ENCODE measurements around the gene VSTM1. TPM values are rescaled to one million over a fixed set of nuclear protein-coding genes. Genes with fewer than 3 reads are reported as not detected.

The VSTM1 gene
- total RNA-seq, 1 experiment from 2014 or later, result not detected

- Histone ChIP-seq H3K56ac (ENCODE audit: insufficient read length, low read depth, low read length) (no peak overlapping the region), H3K14ac (ENCODE audit: insufficient read depth, low read length) (no peak overlapping the region), H3K18ac (ENCODE audit: insufficient read length, low read depth, low read length) (no peak overlapping the region), H2BK15ac (ENCODE audit: low read depth, low read length) (no peak overlapping the region), H2BK12ac (ENCODE audit: insufficient read length, low read depth, low read length) (no peak overlapping the region), H3T11ph (ENCODE audit: low read length) (no peak overlapping the region), H3K79me2 (ENCODE audit: insufficient read depth, low read length) (no peaks in the 10 kb centered on the region), H2AK5ac (ENCODE audit: insufficient read length, low read length) (no peak overlapping the region), H2BK5ac (ENCODE audit: insufficient read length, low read length) (no peak overlapping the region), H4K20me1 (ENCODE audit: control insufficient read depth, insufficient read depth, insufficient read length) (no peaks in the 10 kb centered on the region), H2AFZ (ENCODE audit: low read length) (no peak overlapping the region), H2BK20ac (ENCODE audit: low read depth, low read length, poor library complexity, severe bottlenecking) (no peak overlapping the region), H3K27ac (ENCODE audit: insufficient read length, low read depth, low read length) (no peak overlapping the region), H3K9me3 (ENCODE audit: control insufficient read depth, low read depth, low read length) (no peaks in the 10 kb centered on the region), H4K5ac (ENCODE audit: insufficient read length, low read depth, low read length) (no peak overlapping the region), H3K4ac (ENCODE audit: low read depth, low read length) (no peak overlapping the region), H4K8ac (replicated peaks; ENCODE audit: insufficient read length, low read depth, low read length) (no peak overlapping the region), H3K4me1 (ENCODE audit: insufficient read depth, low read length) (no peaks in the 10 kb centered on the region; the same call in 1 of the 2 replicates), H2BK120ac (ENCODE audit: low read depth, low read length, poor library complexity, severe bottlenecking) (no peak overlapping the region), H3K27me3 (ENCODE audit: insufficient read depth, low read length) (no peaks in the 10 kb centered on the region), H3K23ac (ENCODE audit: insufficient read length, low read depth, low read length) (no peak overlapping the region), H3K23me2 (ENCODE audit: insufficient read length, low read depth, low read length, poor library complexity, severe bottlenecking) (no peaks in the 10 kb centered on the region), H3K79me1 (ENCODE audit: insufficient read depth, low read depth, low read length, poor library complexity, severe bottlenecking) (no peaks in the 10 kb centered on the region), H3K4me2 (ENCODE audit: insufficient read depth, insufficient read length, low read length) (no peak overlapping the region), H3K9ac (ENCODE audit: extremely low read depth, insufficient read length, low read length) (no peak overlapping the region), H4K91ac (ENCODE audit: insufficient read length, low read depth, low read length) (no peak overlapping the region)
- Mint-ChIP-seq H3K36me3 (ENCODE audit: insufficient read depth in 1 of 3, low read depth in 3 of 3) (no peaks in the 10 kb centered on the region), H3K27me3 (ENCODE audit: low read depth) (peaks cover 25% of the 10 kb centered on the region), H3K4me1 (peaks cover 14 to 24% of the 10 kb centered on the region in 2 experiments), H3K27ac (no peak overlapping the region), H3K9me3 (peaks cover 3 to 9% of the 10 kb centered on the region in 2 experiments; a peak in 3 of 5 replicates), H3K4me3 (no peak overlapping the region)
- WGBS (ENCODE audit: extremely low coverage, insufficient read length, low lambda C conversion rate), result no CpG with 5 or more reads among the region's 19 CpGs
- TF ChIP-seq CTCF (conservative IDR thresholded peaks at IDR 0.05), result no peak
- no peak for DNase-seq
These were observed 48.7 kb downstream of the VSTM1 start for GRCh38 chr19:54014920-54015560.
